ENCODE measurements around the gene TSPYL1. TPM values are rescaled to one million over a fixed set of nuclear protein-coding genes. Genes with fewer than 3 reads are reported as not detected.
"Not testable (repeated sequence)": the region's sequence is repeated elsewhere in the genome, so short reads cannot be mapped to it uniquely, and the experiment has no call there.

TSPYL1 gene
- 54.0 TPM for total RNA-seq

DNA sequence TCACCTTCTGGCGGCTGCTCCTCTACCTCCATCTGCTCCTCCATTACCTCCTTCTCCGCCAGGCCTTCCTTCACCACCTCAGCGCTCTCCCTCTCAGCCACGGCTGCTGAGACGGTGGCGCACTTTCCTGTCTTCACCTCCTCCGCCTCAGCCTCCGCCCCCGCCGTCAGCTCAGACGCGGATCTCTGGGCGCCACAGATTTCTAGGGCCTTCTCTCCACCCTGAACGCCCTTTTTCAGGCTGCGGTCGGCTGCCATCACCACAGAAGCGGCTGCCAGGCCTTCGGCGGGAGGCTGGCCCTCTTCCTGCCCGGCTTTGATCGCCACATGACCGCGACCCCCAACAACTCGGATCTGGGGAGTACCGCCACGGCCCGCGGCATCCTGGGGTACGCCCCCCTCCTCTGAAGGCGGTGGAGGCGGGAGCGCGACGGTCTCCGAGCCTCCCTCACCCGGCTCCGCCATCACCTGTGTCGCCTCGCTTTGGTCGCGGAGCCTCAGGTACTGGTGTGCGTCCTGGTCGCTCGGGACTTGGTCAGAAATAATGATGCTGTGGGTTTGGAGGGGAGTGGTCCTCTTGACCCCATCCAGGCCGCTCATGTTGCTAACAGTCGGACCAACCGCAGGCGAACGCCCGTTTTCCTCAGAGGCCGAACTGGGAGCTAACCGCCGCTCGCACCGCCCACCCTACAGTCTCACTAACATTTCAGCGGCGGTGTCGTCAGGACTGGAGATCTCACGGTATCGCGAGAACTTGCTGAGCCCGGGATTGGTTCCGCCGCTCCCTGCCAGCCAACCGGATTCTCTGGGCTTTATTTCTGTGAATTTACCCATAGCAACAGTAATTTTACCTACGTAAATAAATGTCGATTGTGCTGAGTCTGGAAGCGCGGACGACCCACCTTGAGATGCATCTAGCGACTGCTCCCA, at the start of gene TSPYL1:
Gene TSPYL1 (minus strand): TSS at position 699 of the 929 bp plus-strand sequence. CDS start 100 bp downstream, at position 599.
- peak; percentile 98 for ATAC-seq

GRCh38 chr6:116329156-116329555, 49.4 kb upstream of the TSPYL1 start:
- ATAC-seq: no peak

DNA sequence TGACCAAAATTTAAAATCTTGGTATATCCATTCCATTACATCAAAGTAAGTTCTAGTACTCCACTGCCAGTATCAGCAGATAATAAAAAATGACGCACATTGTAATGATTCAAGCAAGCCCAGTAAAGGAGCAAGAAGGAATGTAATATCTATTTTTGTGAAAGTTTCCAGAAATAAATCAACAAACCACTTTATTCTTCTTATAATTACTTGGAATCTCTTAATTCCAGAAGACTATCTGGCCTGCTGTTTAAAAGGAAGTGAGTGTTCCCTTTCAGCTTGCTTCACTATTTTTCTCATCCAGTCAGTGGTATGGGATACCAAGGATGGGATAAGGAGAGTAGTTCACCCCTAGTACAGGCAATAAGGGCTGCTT, 48.8 kb upstream of the TSPYL1 start:
- no peak for ATAC-seq

- no peak for ATAC-seq
These were observed 48.2 kb upstream of the TSPYL1 start for GRCh38 chr6:116327803-116328527.

GRCh38 chr6:116326996-116327395, 47.3 kb upstream of the TSPYL1 start:
- no peak for ATAC-seq

GRCh38 chr6:116326181-116326671, 46.5 kb upstream of the TSPYL1 start:
- ATAC-seq: no peak

DNA sequence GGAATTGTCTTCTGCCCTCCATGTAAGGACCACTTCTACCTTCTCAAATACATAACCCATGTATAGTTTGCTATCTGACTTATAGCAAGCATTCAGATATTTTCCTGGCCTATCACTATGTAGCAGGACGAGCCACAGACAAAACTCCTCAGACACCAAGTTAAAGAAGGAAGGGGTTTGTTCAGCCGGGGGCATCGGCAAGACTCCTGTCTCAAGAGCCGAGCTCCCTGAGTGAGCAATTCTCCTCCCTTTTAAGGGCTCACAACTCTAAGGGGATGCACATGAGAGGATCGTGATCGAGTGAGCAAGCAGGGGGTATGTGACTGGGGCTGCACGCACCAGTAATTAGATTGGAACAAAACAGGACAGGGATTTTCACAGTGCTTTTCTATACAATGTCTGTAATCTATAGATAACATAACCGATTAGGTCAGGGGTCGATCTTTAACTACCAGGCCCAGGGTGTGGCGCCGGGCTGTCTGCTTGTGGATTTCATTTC, 46.0 kb upstream of the TSPYL1 start:
- ATAC-seq: not testable (repeated sequence)

DNA sequence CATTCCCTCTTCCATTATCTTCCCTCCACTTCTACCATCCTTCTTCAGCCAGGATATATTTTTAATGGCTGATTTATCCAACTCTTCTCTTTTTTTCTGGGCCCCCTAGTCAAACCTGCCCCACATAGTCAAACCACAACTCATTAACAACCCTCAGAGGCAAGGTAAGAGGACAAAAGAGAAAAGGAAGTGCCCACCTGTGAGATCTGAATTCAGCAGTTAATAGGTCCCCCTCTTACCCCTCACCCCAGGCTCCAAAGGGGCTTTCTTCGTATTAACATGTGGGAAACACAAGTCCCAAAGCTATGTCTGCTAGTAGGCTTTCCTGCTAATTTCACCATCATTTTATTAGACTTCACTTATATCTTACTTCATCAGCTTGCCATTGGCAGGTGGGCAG, 44.1 kb upstream of the TSPYL1 start:
- ATAC-seq: no peak

DNA sequence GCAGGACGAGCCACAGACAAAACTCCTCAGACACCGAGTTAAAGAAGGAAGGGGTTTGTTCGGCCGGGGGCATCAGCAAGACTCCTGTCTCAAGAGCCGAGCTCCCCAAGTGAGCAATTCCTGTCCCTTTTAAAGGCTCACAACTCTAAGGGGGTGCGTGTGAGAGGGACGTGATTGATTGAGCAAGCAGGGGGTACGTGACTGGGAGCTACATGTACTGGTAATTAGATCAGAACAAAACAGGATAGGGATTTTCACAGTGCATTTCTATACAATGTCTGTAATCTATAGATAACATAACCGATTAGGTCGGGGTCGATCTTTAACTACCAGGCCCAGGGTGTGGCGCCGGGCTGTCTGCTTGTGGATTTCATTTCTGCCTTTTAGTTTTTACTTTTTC, 42.2 kb upstream of the TSPYL1 start:
- not testable (repeated sequence) for ATAC-seq

- no peak for ATAC-seq
These were observed 37.2 kb upstream of the TSPYL1 start for GRCh38 chr6:116316772-116317467.

DNA sequence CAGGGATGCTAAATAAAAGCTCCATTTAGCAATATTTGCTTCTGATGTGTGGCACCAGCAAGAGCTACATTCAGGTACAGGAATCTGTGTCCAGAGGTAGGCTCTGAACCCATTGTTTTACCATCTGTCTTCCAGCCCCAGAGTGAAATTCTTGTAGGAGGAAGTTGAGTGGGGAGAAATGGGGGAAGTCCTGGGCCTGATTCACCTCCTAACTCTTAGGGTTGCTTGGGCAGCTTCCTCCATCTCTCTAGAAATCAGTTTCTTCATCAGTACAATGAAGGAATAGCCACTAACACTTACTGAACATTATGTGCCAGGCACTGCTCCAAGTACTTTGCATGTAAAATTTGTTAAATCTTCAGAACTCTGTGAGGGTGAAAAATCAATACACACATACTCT, 35.1 kb upstream of the TSPYL1 start:
- ATAC-seq: no peak

DNA sequence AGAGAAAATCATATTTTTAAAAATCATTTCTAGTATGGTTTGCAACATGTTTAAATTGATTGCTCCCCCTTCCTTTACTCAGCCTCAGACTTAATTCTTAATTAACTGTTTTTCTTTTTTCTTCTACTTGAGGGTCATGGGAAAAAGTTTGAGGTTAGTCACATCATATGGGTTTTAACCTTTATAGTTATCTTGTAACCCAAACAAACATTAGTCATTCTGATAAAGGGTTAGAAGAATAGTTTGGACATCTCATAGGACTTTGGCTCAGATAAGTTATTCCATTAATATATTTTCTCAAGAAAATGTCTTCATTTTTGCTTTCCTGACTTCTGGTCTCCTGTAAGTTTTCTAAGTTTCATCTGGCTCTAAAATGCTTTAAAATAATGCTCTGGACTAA, 34.5 kb upstream of the TSPYL1 start:
- no peak for ATAC-seq

DNA sequence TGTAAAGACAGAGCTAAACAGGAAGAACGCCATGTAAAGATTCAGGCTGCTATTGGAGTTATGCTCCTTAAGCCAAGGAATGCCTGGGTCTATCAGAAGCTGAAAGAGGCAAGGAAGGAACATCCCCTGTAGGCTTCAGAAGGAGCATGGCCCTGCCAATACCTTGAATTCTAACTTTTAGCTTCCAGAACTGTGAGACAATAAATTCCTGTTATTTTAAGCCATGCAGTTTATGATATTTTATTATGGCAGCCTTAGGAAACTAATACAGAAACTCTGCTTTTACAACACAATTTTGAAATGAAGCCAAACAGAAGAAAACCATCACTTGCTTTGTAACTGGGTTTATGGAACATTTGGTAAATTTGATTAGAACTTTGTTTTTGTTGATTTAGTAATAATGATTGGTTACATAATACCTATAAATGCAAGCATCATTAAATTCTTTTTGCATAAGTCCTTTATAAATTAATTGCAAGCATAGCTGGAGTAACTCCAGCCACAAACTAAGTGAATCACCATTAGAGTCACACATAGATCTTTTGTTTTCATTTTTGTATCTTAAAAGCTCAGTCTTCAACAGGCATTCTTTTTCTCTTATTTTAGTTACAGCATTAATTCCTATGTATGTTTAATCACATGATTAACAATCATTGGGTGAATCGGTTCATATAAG, 33.5 kb upstream of the TSPYL1 start:
- no peak for ATAC-seq

GRCh38 chr6:116309657-116310056, 29.9 kb upstream of the TSPYL1 start:
- no peak for ATAC-seq

DNA sequence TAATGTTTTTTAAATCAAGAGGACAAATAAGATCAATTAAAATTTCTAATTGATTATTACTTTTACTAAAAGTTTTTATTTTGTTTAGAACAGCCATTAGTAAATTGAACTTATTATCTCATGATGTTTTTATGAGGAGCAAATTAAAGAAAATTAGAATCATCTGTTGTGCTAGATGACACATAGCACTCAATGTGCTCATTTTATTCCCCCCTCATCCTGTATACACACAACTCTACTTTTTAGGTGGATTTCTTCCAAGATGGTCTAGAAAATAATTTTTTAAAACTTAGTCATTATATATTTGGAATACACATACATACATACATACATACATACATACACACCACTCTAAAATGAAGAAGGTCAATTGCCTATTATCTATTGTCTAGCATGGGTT, 29.3 kb upstream of the TSPYL1 start:
- no peak for ATAC-seq

DNA sequence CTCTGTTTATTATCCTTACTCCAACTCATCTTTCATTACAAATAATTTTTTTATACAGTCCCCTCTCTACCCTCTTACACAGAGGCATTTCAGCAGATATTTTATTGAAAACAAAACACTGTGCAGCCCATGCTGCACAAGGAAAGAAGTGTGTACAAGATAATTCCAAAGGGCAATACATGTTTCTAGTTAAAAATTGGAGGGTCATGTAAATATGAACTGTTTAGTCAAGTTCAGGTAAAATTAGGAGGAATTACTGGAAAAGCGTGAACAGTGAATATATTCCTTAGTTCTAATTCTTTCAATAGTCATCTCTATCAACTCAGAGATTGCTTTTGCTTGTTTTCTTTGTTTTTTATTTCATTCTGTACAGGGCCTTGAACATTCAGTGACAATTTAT, 27.9 kb upstream of the TSPYL1 start:
- ATAC-seq: no peak

DNA sequence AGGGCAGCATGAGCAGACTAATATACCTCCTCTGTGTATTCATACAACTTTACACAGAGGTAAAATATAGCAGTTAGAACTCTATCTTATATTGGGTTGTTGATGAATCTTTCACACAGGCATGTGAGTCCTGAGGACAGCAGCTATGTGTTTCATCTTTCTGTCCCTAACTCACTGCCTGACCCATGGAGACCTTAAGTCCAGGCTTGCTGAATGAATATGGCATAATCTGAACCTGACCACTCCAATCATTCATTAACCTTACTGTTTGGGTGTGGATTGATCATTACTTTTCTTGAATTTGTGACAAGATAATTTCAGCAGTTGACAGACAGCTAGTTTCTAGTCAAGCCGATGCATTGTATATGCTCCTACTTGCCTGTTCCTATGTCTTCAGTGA, 27.3 kb upstream of the TSPYL1 start:
- ATAC-seq: no peak

DNA sequence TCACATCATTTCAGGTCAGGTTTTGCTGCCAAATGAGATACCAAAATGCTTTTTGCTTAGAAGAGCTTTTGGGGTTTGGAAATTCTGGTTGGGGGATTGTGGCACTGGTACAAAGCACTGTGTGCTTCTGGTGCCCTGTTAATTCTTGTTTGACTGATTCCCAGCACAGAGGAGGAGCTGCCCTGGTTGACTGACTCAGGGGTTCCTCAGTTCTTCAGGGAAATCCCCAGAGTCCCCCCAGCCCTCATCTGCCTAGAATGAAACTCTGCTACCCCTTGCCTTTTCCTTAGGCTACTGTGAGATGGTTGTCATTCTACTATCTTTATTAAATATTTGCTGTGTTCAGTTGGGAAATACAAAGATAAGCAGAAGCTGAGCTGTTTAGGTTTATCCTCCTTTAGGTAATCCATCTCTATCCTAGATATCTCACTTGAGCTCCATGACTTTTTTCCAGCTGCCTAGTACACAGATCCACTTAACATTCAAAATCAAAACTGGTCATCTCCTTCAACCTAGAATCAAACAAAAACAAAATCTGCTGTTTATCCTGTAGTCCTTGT, 24.9 kb upstream of the TSPYL1 start:
- ATAC-seq: no peak

DNA sequence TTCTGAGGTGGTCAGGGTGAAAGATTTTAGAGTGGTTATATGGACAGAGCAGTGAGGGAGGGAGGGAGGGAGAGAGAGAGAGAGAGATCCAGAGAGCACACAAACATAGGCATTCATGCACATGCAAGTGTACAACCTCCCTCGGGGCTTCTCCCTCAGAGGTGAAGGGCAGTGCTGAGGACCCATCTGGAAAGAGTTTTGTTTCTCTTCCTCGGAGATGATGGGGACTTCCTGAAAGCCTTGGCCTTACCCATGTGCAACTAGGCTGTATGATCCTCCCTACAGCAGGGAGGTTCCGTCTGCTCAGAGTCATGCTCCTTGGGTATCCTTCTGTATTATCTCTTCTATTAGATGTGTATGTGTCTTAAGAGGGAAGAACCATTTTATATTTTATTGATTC, 21.4 kb upstream of the TSPYL1 start:
- ATAC-seq: no peak

DNA sequence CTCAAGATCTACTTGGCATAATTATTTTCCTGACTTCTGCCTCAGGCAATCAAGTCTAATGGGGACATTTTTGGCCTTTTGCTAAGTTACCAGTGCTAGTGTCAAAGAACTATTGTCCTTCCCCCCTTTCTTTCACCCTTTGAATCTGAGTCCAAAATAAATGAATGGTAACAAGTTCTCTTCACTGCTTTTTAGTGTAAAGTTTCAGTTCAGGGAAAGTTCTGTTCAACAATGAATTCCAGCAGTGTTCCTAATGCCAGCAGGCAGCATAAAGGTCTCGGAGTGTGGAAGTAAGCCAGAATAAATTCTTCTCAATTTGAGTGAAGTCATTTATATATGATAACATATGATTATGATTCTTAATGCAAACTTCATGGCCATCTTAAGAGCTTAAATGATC, 20.8 kb upstream of the TSPYL1 start:
- no peak for ATAC-seq

DNA sequence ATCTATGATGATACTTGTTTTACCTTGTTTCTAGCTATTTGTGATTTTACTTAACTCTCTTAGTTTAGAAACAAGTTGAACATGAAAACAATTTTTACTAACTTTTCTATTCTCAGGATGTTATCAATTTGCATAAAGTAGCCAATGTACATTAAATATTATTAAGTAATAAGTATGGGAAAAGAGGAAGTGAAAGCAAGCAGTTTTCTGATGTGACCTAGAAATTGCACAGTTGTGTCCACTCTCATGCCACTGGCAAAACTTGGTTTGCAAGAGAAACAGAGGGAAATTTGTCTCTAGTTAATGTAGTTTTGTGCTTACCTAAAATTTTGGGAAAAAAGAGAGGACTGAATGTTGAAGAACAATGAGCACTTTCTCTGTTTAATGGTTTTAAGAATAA, 19.2 kb upstream of the TSPYL1 start:
- no peak for ATAC-seq

- ATAC-seq: no peak
These were observed 18.5 kb upstream of the TSPYL1 start for GRCh38 chr6:116298273-116298672.

All from esophagus mucosa (tissue), 1 donor.